IMR-90 (cell line): Measurements from ENCODE around the gene FAM114A2. TPM values are rescaled to one million over a fixed set of nuclear protein-coding genes. Genes with fewer than 3 reads are reported as not detected.

Experiments used
- ATAC-seq: fragments of 200-7000 bp; cut with Tn5 transposase; 2 replicates; pipeline ENCODE4 v1.9.1; 2020; ENCODE audit warnings: low read depth, mild to moderate bottlenecking, moderate library complexity
- BruUV-seq: library from RNA; stranded (reverse); fragments of 400-500 nt; replicated peaks from 2 replicates; lab custom pipeline; 2021; lab: Mats Ljungman, UMichigan
- CTCF ChIA-PET: fragments of 300-600 bp; formaldehyde crosslinking; extraction: SDS; loops from one replicate; lab custom pipeline; 2021; ENCODE audit warnings: antibody characterized with exemption; lab: Yijun Ruan, JAX
- POLR2A ChIA-PET: fragments of 300-600 bp; sonication (Branson Sonifier 250); formaldehyde crosslinking; loops from one replicate; lab custom pipeline; 2022; ENCODE audit warnings: antibody characterized with exemption; ENCODE audit not compliant: unreplicated experiment; lab: Charles Lee
- DNase-seq: peaks from one replicate; pipeline ENCODE4 v3.0.0; 2013
- H2AFZ ChIP-seq: replicated peaks from 2 replicates; pipeline ENCODE3; 2013; ENCODE audit warnings: low read length, mild to moderate bottlenecking; ENCODE audit not compliant: poor library complexity
- H2AK5ac ChIP-seq: 2 replicates; pipeline ENCODE4 v1.6.1; 2013; ENCODE audit warnings: low read depth, low read length, inconsistent platforms
- H2AK9ac ChIP-seq: replicated peaks from 2 replicates; pipeline ENCODE3; 2013; ENCODE audit warnings: mild to moderate bottlenecking, low read depth, low read length, moderate library complexity; ENCODE audit not compliant: poor library complexity
- H2BK120ac ChIP-seq: 2 replicates; pipeline ENCODE4 v1.6.1; 2013; ENCODE audit warnings: low read depth, low read length, inconsistent platforms
- H2BK15ac ChIP-seq: 3 replicates; pipeline ENCODE4 v1.6.1; 2013; ENCODE audit warnings: low read depth, low read length, inconsistent platforms
- H2BK20ac ChIP-seq: 2 replicates; pipeline ENCODE4 v1.6.1; 2013; ENCODE audit warnings: low read depth, mild to moderate bottlenecking, inconsistent platforms, low read length, moderate library complexity
- H2BK5ac ChIP-seq: 2 replicates; pipeline ENCODE4 v1.6.1; 2013; ENCODE audit warnings: mild to moderate bottlenecking, low read depth, low read length, inconsistent platforms; ENCODE audit not compliant: poor library complexity, severe bottlenecking
- H3K14ac ChIP-seq: replicated peaks from 2 replicates; pipeline ENCODE4 v1.6.1; 2013; ENCODE audit warnings: low read depth, low read length, inconsistent platforms
- H3K18ac ChIP-seq: 2 replicates; pipeline ENCODE4 v1.6.1; 2013; ENCODE audit warnings: low read depth, low read length, control low read depth
- H3K23ac ChIP-seq: 2 replicates; pipeline ENCODE4 v1.6.1; 2013; ENCODE audit warnings: low read depth, low read length, inconsistent platforms
- H3K27ac ChIP-seq: 2 replicates; pipeline ENCODE4 v1.5.1; 2013; ENCODE audit warnings: mild to moderate bottlenecking, control low read depth, low read length; ENCODE audit not compliant: insufficient read depth
- H3K27me3 ChIP-seq: 2 replicates; pipeline ENCODE4 v1.6.1; 2013; ENCODE audit warnings: low read length; ENCODE audit not compliant: control insufficient read depth, insufficient read depth
- H3K36me3 ChIP-seq: 2 replicates; pipeline ENCODE4 v1.6.1; 2013; ENCODE audit warnings: low read length, mixed read lengths; ENCODE audit not compliant: control insufficient read depth, insufficient read depth
- H3K4ac ChIP-seq: 2 replicates; pipeline ENCODE4 v1.6.1; 2013; ENCODE audit warnings: low read depth, low read length, inconsistent platforms
- H3K4me1 ChIP-seq: 2 replicates; pipeline ENCODE4 v1.6.1; 2013; ENCODE audit warnings: low read length, mixed read lengths; ENCODE audit not compliant: control insufficient read depth, insufficient read depth
- H3K4me2 ChIP-seq: 2 replicates; pipeline ENCODE4 v1.6.1; 2013; ENCODE audit warnings: low read depth, mild to moderate bottlenecking, control low read depth, low read length, moderate library complexity
- H3K4me3 ChIP-seq: 2 replicates; pipeline ENCODE4 v1.5.1; 2013; ENCODE audit warnings: low read depth, mild to moderate bottlenecking, control low read depth, low read length, moderate library complexity; ENCODE audit not compliant: insufficient read depth
- H3K56ac ChIP-seq: 2 replicates; pipeline ENCODE4 v1.6.1; 2013; ENCODE audit warnings: low read length, inconsistent platforms; ENCODE audit not compliant: insufficient read depth; ENCODE audit errors: extremely low read depth
- H3K79me1 ChIP-seq, 2 experiments: 2 replicates each; pipeline ENCODE4 v1.6.1; 2013; ENCODE audit warnings: low read length in 2 of 2, inconsistent platforms in 1 of 2, low read depth in 1 of 2
- H3K9ac ChIP-seq: 2 replicates; pipeline ENCODE4 v1.6.1; 2013; ENCODE audit warnings: low read depth, low read length, control low read depth
- H3K9me1 ChIP-seq: 2 replicates; pipeline ENCODE4 v1.6.1; 2013; ENCODE audit warnings: low read length, inconsistent platforms; ENCODE audit not compliant: insufficient read depth
- H3K9me3 ChIP-seq: 2 replicates; pipeline ENCODE4 v1.6.1; 2013; ENCODE audit warnings: low read length; ENCODE audit not compliant: control insufficient read depth, insufficient read depth
- H4K20me1 ChIP-seq: 2 replicates; pipeline ENCODE4 v1.6.1; 2013; ENCODE audit warnings: low read length, inconsistent platforms; ENCODE audit not compliant: insufficient read depth
- H4K5ac ChIP-seq: 2 replicates; pipeline ENCODE4 v1.6.1; 2013; ENCODE audit warnings: mild to moderate bottlenecking, low read depth, low read length, control low read depth
- H4K8ac ChIP-seq, 2 experiments: 2 replicates each; pipeline ENCODE4 v1.6.1; 2013; ENCODE audit warnings: low read depth in 2 of 2, low read length in 2 of 2, control low read depth in 1 of 2, inconsistent platforms in 1 of 2
- H4K91ac ChIP-seq: 2 replicates; pipeline ENCODE4 v1.6.1; 2013; ENCODE audit warnings: low read depth, low read length, inconsistent platforms; ENCODE audit not compliant: insufficient read depth
- CHD1 ChIP-seq: IDR thresholded peaks from 2 replicates; pipeline ENCODE4 v1.6.1; 2012; ENCODE audit warnings: low read depth, low read length, improper control_type of control experiment
- MAFK ChIP-seq: IDR thresholded peaks from 2 replicates; pipeline ENCODE4 v1.6.1; 2012; ENCODE audit warnings: low read depth, low read length, improper control_type of control experiment
- NFE2L2 ChIP-seq: fragments of 150-350 bp; IDR thresholded peaks from 2 replicates; pipeline ENCODE4 v1.6.1; 2016; ENCODE audit warnings: low read depth, mild to moderate bottlenecking, low read length
- WGBS, 2 experiments: methylation state at CpG; one replicate each; pipeline versions ENCODE4 v1.1.5 to v1.1.7; 2013; ENCODE audit warnings: missing lambda C conversion rate in 2 of 2; ENCODE audit not compliant: insufficient read length in 1 of 2; ENCODE audit errors: extremely low coverage in 2 of 2; 5-methylcytosine and 5-hydroxymethylcytosine counted together
- dilution Hi-C: fragments of 300-500 bp; cut with HindIII; formaldehyde crosslinking; loops from one replicate; pipeline ENCODE4 v1.14.3; 2018; ENCODE audit warnings: low sequenced_read_pairs; ENCODE audit not compliant: unreplicated experiment
- in situ Hi-C: fragments of 300-500 bp; cut with MboI; formaldehyde crosslinking; loops from 3 replicates; pipeline ENCODE4 v1.14.3; 2019; ENCODE audit warnings: low sequenced_read_pairs, inconsistent platforms, mixed read lengths
- intact Hi-C: fragments of 100-400 bp; cut with micrococcal nuclease; formaldehyde crosslinking; loops from 2 replicates; pipeline ENCODE4 v1.10.0; 2022
- polyA plus RNA-seq, 3 experiments: library from polyadenylated mRNA; depleted of rRNA; stranded (reverse); fragments of >200 nt; gene quantifications; 2 replicates each; pipeline ENCODE4 v1.2.3, GENCODE V29; 2012; ENCODE audit warnings: low replicate concordance in 1 of 3
- total RNA-seq: library from RNA; depleted of rRNA; stranded (reverse); fragments of >200 nt; gene quantifications from 2 replicates; pipeline ENCODE4 v1.2.3, GENCODE V29; 2012

The FAM114A2 gene
- total and polyA plus RNA-seq, 2 of the 4 experiments (the other 2 are of a cell fraction), result 13.2 to 41.2 TPM

DNA sequence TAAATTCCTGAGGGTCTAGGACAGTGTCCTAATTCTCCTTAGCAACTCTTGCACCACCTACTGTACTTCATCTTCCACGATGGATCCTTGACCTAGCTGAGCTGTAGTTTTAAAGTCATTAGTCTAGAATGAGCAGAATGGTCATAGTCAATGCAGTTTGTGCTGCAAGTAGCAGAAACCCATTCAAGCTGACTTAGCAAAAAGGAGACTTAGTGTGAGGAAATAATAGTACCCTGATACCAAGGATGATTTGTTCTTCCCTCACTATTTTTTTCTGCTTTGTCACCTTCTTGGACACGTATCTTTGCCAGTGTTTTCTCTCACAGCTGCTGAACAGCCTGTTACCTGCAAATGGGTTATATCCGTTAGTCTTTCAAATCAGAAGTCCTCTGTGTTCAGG lies 5.4 kb upstream of the FAM114A2 start:
- H3K9ac ChIP-seq, result no peak overlapping the region
- no peaks in the 10 kb centered on the region for H3K4me1 ChIP-seq
- H3K18ac ChIP-seq, result no peak overlapping the region
- dilution Hi-C loops (no loop called here), in situ Hi-C loops (no loop called here), intact Hi-C loops (no loop called here)
- peaks cover 1% of the 10 kb centered on the region; the same call in 1 of the 2 replicates for H3K36me3 ChIP-seq
- ATAC-seq (no peak), DNase-seq (no peak)
- no peaks in the 10 kb centered on the region for H3K27me3 ChIP-seq
- H3K4me3 ChIP-seq, result no peak overlapping the region
- no peak overlapping the region for H2BK120ac ChIP-seq
- H2BK5ac ChIP-seq, result no peak overlapping the region
- H3K27ac ChIP-seq, result no peak overlapping the region
- H4K5ac ChIP-seq, result no peak overlapping the region
- no peak overlapping the region for H3K4ac ChIP-seq
- H3K23ac ChIP-seq, result no peak overlapping the region
- ChIA-PET CTCF (no interaction called here), POLR2A (no interaction called here)
- H3K9me3 ChIP-seq, result no peaks in the 10 kb centered on the region
- H3K14ac ChIP-seq, result no peak overlapping the region
- no peaks in the 10 kb centered on the region; the same call in 1 of the 2 replicates for H3K9me1 ChIP-seq
- H3K79me1 ChIP-seq, result peaks cover 36 to 40% of the 10 kb centered on the region in 2 experiments
- H3K4me2 ChIP-seq, result no peak overlapping the region
- no peak overlapping the region for H2BK15ac ChIP-seq
- H2BK20ac ChIP-seq, result no peak overlapping the region
- no peak overlapping the region for H3K56ac ChIP-seq
- no peaks in the 10 kb centered on the region; the same call in 1 of the 2 replicates for H4K20me1 ChIP-seq
- no peak overlapping the region for H2AK5ac ChIP-seq
- no peak overlapping the region for H2AFZ ChIP-seq
- WGBS, 2 experiments, result 100% methylated on average over 1 of the region's 3 CpGs; no CpG with 5 or more reads in 1 of the 2 experiments
- H4K8ac ChIP-seq, result no peak overlapping the region
- no peak overlapping the region for H2AK9ac ChIP-seq
- no peak overlapping the region for H4K91ac ChIP-seq
- BruUV-seq, result no TSS peak
- TF ChIP-seq CHD1 (no peak), MAFK (peak; percentile 82), NFE2L2 (no peak)
